ENCODE results near the gene ASS1.

ASS1 gene

GRCh38 chr9:130501639-130502038 lies 56.9 kb downstream of the ASS1 start:
- DNase-seq: no peak

GRCh38 chr9:130508218-130508617 lies 63.5 kb downstream of the ASS1 start:
- no peak for DNase-seq

- no peak for DNase-seq
Measured at GRCh38 chr9:130512199-130512598, 67.4 kb downstream of the ASS1 start.

- DNase-seq: no peak
Measured at GRCh38 chr9:130513078-130513477, 68.3 kb downstream of the ASS1 start.

- no peak for DNase-seq
Measured at GRCh38 chr9:130518233-130518632, 73.5 kb downstream of the ASS1 start.

GRCh38 chr9:130518943-130519799 lies 74.4 kb downstream of the ASS1 start:
- DNase-seq: no peak

GRCh38 chr9:130519927-130520326 lies 75.2 kb downstream of the ASS1 start:
- DNase-seq: no peak

- no peak for DNase-seq
Measured at GRCh38 chr9:130521715-130522114, 77.0 kb downstream of the ASS1 start.

GRCh38 chr9:130522233-130522808 lies 77.6 kb downstream of the ASS1 start:
- peak; percentile 56 to 79 (median 65) for DNase-seq

GRCh38 chr9:130523921-130524320 lies 79.2 kb downstream of the ASS1 start:
- no peak for DNase-seq

GRCh38 chr9:130526193-130526853 lies 81.6 kb downstream of the ASS1 start:
- no peak for DNase-seq

GRCh38 chr9:130526854-130527650 lies 82.3 kb downstream of the ASS1 start:
- DNase-seq: no peak

GRCh38 chr9:130527651-130528310 lies 83.0 kb downstream of the ASS1 start:
- no peak for DNase-seq

- DNase-seq: no peak
Measured at GRCh38 chr9:130528674-130529073, 83.9 kb downstream of the ASS1 start.

GRCh38 chr9:130530938-130531337 lies 86.2 kb downstream of the ASS1 start:
- DNase-seq: no peak

- DNase-seq: no peak
Measured at GRCh38 chr9:130531670-130532069, 86.9 kb downstream of the ASS1 start.

GRCh38 chr9:130532426-130533080 lies 87.8 kb downstream of the ASS1 start:
- no peak for DNase-seq

GRCh38 chr9:130535818-130536521 lies 91.2 kb downstream of the ASS1 start:
- DNase-seq: no peak

GRCh38 chr9:130536701-130537107 lies 91.9 kb downstream of the ASS1 start:
- DNase-seq: no peak

GRCh38 chr9:130537346-130538050 lies 92.7 kb downstream of the ASS1 start:
- peak; percentile 36 to 46 (median 44) for DNase-seq

All from suppressor macrophage treated with lipopolysaccharide for 1 hour (primary cell).